HG03095 (cell line): ENCODE measurements around the gene SERAC1.
"Not testable (repeated sequence)": the region's sequence is repeated elsewhere in the genome, so short reads cannot be mapped to it uniquely, and the experiment has no call there.

Experiments
- ATAC-seq: cut with Tn5 transposase; IDR thresholded peaks from one replicate; pipeline ENCODE4 v1.9.1; 2021; ENCODE audit warnings: moderate library complexity; ENCODE audit not compliant: unreplicated experiment

Gene SERAC1

GRCh38 chr6:158174514-158174913, 6.5 kb upstream of the SERAC1 start:
- no peak for ATAC-seq

GRCh38 chr6:158174024-158174423, 6.0 kb upstream of the SERAC1 start:
- ATAC-seq, result no peak

GRCh38 chr6:158172001-158172400, 3.9 kb upstream of the SERAC1 start:
- ATAC-seq, result no peak

- ATAC-seq, result no peak
Observed at GRCh38 chr6:158170656-158171081, 2.6 kb upstream of the SERAC1 start.

GRCh38 chr6:158169634-158170033, 1.6 kb upstream of the SERAC1 start:
- not testable (repeated sequence) for ATAC-seq

- ATAC-seq, result no peak
Observed at GRCh38 chr6:158165919-158166416, 2.1 kb downstream of the SERAC1 start.

- ATAC-seq, result no peak
Observed at GRCh38 chr6:158164579-158165170, 3.4 kb downstream of the SERAC1 start.

GRCh38 chr6:158161566-158162254, 6.4 kb downstream of the SERAC1 start:
- ATAC-seq, result no peak

GRCh38 chr6:158160932-158161539, 7.0 kb downstream of the SERAC1 start:
- ATAC-seq, result no peak

GRCh38 chr6:158158748-158159147, 9.3 kb downstream of the SERAC1 start:
- no peak for ATAC-seq

- no peak for ATAC-seq
Observed at GRCh38 chr6:158158123-158158522, 9.9 kb downstream of the SERAC1 start.

GRCh38 chr6:158157064-158157764, 10.8 kb downstream of the SERAC1 start:
- no peak for ATAC-seq

- no peak for ATAC-seq
Observed at GRCh38 chr6:158154816-158155215, 13.2 kb downstream of the SERAC1 start.

GRCh38 chr6:158153576-158153975, 14.5 kb downstream of the SERAC1 start:
- ATAC-seq, result no peak

- no peak for ATAC-seq
Observed at GRCh38 chr6:158152659-158153058, 15.4 kb downstream of the SERAC1 start.

- not testable (repeated sequence) for ATAC-seq
Observed at GRCh38 chr6:158152025-158152424, 16.0 kb downstream of the SERAC1 start.

- ATAC-seq, result no peak
Observed at GRCh38 chr6:158150701-158151100, 17.4 kb downstream of the SERAC1 start.

GRCh38 chr6:158149641-158150040, 18.4 kb downstream of the SERAC1 start:
- no peak for ATAC-seq

GRCh38 chr6:158143700-158144099, 24.4 kb downstream of the SERAC1 start:
- ATAC-seq, result no peak

- ATAC-seq, result no peak
Observed at GRCh38 chr6:158142789-158143188, 25.3 kb downstream of the SERAC1 start.

- ATAC-seq, result no peak
Observed at GRCh38 chr6:158131926-158132325, 36.1 kb downstream of the SERAC1 start.
